Cerebellar cortex (tissue), 1 donor: ENCODE data around the gene KSR1.
A peak's percentile ranks its signal among the peaks of the same experiment; 100 is the strongest.

ENCODE experiments used
- DNase-seq: peaks from one replicate; pipeline ENCODE4 v3.0.0-alpha.2; 2015; ENCODE audit warnings: low spot score

Gene KSR1

DNA sequence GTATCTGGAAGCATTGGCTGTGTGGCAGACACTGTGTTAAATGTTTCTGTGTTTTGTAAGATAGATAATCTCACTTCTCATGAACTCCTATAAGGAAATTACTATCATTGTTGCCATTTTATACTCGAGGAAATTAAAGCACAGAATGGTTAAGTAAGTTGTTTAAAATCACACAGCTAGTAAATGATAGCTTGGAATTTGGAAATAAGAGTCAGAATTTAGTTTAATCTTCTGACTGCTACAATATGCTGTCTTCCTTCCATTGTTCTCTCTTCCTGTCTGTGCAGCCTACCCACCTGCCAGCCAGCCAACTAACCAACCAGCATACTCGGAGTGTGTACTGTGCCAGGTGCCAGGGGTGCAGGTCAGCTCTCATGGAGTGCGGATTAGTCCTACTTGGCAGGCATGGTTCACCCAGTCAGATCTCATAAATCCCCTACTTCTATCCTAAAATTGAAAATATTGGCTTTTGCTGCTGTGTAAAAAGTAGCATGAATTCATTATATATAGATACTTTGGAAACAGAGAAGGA, 94.8 kb downstream of the KSR1 start:
- peak; percentile 86 for DNase-seq

DNA sequence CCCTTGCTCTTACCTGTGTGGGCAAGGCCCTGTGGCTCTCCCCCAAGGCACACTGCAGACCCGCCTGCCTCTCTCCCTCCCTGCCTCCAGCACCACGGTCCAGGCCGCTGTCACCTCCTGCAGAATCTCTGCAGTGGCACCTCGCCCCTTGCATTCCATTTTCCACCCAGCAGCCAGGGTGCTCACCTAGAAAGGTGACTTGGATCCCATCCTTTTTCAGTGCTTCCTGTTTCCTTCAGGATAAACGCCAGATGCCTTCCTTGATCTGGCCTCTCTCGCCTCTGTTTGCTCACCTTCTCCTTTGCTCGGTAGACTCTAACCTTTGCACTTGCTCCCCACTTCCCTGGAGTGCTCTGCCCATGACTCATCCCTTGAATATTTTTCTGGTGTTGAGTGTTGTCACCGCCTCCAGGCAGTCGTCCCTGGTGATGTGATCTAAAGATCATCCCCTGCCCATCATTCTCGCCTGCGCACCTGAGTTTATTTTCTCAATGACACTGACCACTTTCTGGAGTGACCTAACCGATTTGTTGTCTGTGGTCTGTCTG, 95.5 kb downstream of the KSR1 start:
- no peak for DNase-seq

GRCh38 chr17:27552276-27552732, 96.1 kb downstream of the KSR1 start:
- no peak for DNase-seq

GRCh38 chr17:27553019-27553511, 96.8 kb downstream of the KSR1 start:
- DNase-seq = no peak

DNA sequence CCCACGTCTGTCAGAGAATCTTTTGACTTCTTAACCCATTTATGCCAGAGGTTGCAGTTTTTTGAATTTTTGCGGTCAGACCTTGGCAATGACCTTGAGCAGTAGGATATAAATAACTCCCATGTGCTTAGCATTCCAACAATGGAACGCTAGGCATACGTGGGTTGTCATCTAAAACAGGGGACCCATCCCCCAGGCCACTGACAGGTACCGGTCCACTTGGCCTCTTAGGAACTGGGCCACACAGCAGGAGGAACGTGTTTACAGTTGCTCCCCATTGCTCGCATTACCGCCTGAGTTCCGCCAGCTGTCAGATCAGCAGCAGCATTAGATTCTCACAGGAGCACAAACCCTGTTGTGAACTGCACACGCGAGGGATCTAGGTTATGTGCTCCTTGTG, 97.9 kb downstream of the KSR1 start:
- no peak for DNase-seq

DNA sequence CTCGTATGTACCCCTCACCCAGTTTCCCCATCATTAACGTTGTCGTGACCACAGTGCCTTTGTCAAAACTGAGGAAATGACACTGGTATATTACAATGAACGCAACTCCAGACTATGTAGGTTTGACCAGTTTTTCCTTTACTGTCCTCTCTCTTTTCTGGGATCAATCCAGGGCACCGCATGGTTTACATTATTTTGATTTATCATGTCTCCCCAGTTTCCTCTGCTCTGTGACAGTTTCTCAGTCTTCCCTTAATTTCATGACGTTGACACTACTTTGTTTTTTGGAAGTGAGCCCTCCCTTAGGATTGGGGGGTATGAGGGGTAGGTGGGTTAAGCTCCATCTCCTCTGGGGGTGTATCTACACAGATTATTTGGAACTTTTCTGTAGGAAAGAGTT, 98.7 kb downstream of the KSR1 start:
- DNase-seq = no peak

DNA sequence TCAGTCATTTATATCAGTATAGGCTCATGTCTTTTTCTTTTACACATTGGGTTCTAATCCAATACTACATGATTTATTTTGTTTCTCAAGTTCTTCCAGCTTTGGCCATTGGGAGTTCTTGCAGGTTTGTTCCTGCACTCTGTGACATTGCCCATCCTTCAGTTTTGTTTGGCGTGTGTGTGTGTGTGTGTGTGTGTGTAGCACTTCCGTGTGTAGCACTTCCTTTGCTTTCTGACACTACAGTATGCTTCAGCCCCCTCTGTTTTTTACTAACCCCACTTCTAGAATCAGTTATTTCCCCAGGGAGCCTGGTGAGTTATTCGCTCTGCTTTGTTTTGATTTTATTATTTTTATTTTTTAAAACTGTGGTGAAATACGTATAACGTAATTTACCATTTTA, 99.1 kb downstream of the KSR1 start:
- DNase-seq = no peak

DNA sequence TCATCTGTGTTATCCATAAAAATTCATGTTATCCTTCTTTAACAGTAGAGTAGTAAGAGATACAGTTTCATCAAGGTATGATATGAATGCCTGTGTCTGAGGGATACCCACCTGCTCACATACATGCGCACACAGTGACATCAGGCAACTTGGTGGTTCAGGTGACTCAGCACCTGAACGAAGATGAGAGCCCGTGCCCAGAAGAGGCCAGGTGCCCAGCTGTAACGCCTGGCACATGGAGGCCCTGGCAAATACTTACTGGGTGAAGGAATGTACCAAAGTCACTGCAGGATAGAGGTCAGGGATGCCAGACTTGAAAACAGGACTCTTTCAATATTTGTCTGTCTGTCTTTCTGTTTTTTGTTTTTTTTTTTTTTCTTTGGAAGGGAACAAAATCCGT, 102.1 kb downstream of the KSR1 start:
- DNase-seq = no peak

DNA sequence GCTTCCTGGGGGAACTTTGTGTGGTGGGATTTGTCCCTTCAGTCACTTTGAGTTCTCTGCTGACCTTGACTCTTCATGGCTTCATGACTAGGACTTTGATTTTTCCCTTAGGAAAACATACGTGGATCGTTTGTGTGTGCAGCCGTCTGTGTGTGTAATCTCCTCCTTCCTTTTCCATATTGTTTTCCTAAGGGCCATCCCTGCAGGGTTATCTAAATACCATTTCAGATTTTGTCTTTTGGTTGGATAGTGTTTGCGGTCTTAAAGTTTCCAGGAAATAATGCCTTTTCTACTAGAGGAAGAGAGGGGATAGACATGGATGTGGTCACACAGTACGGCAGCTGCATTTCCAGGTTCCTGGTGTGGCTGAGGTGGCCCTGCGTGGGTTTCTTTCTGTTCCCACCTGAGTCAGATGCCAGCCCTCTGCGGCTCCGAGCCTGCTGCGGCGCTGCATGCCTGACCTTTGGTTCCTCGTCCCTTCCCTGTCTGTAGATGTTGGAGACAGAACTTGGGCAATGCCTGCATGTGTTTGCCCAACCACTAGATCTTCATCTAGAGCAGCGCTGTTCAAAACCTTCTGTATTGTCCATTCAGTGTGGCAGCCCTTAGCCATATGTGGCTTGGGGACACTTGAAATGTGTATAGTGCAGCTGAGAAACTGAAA, 102.7 kb downstream of the KSR1 start:
- DNase-seq = no peak

DNA sequence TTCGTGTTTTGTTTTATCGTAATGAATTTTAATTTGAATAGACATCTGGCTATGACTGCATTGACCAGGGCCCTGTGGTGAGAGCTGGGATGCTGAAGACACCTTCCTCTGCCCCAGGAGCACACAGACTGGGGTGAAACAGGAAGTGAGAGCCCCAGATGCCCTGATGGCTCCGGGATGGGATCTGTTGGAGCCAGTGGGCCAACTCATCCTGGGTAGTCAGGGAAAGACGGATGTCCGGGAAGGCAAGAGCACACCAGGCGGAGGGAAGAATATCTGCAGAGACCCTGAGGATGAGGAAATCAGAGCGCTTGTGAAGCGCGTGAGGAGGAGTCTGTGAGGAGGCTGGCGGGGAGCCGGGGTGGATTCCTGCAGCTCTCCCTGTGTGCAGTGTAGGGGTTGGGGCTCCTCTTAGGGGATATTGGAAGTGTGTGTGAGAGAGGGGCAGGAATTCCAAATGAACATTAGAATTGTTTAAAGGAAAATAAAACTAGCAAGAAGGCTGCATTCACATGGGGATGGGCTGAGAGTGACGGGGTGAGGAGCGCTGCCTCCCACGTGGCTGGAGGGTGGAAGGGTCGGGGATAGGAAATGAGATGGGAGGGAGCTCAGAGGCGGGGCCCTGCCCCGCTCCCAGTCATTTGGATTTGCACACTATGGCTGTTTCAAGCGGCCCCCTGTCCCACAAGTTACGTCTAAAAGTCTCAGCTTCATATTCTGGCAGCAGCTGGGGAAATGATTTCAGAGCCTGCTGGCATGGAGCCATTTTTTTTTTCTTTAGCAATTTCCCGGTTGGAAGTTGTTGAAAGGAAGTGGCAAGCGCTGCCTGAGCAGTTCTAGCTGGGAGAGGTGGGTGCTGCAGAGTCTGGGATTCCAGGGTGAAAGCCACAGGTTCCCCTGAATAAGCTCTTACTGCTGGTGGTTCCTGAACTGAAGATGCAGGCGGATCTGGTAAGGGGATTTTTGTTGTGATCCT, 103.5 kb downstream of the KSR1 start:
- DNase-seq = no peak

DNA sequence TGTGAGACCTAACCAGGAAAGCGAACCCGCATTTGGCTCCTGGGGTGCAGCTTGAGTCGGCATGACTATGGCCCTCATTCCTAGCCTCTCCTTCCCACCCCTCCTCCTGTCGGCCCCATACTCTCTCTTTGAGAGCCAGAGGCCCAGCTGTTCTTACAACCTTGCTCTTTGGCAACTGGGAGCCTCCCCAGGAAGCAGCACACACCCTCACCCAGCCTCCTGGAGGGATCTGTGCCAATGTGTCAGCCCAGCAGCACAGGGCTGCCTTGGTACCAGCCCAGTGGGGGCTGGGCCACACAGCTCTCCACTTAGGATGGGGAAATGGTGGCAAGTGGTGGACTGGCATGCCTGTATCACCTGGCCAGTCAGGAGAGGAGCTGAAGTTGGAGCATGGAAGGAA, 104.4 kb downstream of the KSR1 start:
- DNase-seq = no peak

DNA sequence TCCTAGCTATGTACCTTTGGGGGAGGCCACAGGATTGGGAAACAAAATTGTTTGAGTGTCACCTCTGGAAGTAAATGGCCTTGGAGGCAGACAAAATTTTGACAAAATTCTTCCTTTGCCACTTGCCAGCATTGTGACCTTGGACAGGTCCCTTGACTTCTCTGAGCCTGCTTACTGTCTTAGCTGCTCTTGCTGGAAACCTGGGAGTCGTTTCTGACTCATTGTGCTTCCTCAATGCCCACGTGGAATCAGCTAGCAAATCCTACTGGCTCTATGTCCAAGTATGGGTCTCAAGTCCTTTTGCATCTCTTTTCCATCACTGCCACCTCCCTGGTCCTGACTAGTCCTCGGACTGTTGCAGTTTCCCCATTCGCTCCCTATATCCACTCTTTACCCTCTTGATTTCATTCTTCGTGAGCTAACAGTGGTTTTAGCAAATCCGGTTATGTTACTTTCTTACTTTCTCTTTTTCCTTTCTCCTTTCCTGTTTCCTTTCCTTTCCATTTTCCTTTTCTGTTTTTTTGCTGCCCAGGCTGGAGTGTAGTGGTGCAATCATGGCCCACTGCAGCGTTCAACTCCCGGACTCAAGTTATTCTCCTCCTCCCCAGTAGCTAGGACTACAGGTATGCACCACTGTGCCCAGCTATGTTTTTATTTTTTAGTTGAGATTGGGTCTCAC, 106.7 kb downstream of the KSR1 start:
- DNase-seq = no peak

DNA sequence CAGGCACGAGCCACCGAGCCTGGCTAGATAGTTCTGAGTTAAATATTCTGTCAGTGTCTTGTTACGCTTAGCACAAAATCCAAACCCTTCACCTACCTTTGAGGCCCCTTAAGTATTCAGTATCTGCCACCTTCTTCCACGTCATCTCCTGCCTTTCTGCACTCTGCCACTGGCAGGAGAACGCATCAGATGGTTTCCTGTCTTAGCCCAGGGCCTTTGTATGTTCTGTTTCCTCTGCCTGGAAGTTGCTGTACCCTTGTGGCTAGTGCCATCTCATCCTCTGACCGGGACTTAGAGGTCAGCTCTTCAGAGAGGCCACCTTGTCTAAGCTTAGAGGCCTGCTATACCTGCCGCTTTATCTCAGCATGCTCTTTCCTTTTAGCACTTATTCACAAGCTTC, 107.3 kb downstream of the KSR1 start:
- DNase-seq = no peak

DNA sequence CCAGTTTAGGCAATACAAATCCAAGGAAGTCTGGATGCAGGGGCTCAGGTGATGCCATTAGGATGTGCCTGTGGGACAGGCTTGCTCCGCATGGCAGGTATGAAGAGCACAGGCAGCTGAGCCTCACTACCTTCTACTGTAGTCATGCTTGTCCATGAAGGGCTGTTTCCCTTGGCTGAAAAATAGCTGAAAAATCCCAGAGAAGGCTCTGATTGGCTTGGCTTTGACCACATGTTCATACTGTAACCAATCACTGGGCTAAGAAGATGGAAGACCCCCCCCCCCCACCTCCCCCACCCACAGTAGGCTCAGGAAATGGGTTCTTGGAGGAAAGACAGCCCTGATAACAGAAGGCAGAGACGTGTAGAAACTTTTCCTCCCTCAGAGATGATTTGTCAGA, 108.2 kb downstream of the KSR1 start:
- no peak for DNase-seq

- no peak for DNase-seq
These were observed 109.8 kb downstream of the KSR1 start for GRCh38 chr17:27565874-27566670.

DNA sequence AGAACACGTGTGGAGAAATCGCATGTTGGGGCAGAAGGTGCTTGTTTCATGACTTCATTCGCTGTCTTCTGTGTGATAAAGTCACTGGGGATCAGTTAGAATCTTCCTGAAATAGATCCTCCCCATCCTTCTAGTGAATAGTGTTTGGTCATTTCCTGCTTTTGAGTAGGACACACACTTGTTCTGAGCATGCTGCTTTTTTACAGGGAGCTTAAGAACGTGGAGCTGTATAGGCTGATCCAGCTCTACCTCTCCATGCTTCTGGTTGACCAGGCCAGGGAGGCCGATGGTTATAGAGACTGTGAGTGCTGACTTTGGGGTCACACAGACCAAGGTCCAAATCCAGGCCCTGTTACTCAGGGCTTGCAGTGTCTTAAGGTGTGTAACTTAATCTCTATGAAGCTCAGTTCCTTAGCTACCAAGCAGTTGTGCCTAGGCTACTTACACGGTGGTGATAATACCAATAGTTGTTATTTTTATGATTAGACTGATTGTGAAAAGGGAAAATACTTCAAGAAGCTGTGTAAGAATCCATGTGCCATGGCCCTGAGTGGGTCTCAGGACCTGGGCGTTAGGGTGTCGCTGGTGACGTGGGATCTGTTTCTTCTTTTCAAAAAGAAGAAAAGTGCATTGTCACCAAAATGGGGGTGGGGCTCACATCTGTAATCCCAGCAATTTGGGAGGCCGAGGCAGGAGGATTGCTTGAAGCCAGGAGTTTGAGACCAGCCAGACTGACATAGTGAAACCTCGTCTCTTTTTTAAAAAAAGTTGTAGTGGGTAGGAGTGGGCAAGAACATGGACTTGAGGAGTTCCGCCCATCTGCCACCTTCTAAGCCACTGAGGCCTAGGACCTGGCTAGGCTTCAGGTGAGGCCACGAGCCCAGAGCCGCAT, 110.7 kb downstream of the KSR1 start:
- DNase-seq = no peak

DNA sequence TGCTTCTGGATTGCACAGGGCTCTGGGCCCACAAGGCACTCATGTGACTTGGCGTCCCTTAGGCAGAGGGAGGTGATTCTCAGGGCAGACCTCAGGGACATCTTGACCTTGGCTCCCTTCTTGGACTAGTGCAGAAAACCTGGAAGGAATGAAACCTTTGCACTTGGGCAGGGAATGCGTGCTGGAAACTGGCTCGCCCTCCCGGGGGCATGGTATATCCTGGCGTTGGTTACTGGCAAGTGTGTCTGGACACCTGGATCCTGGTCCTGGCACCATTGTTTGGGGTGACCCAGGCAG, 111.3 kb downstream of the KSR1 start:
- no peak for DNase-seq

DNA sequence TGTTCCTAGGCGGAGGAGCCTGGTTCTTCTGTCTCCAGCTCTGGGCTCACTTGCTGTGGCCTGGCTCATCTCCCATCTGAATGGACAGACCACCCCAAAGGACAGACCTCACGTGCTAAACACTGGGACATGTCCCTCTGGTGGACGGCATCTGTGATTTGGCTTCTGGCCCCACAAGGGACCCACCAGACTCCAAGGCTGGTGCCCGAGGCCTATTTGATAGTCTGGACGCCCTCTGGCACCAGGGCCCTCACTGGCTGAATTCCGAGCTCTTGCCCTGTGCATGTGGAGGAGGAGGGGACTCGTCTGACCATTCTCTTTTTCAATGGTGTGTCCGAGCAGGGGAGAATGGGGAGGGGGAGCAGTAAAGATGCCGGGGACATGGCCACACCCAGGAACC, 112.0 kb downstream of the KSR1 start:
- no peak for DNase-seq

GRCh38 chr17:27568811-27569210, 112.6 kb downstream of the KSR1 start:
- DNase-seq = no peak

- peak; percentile 3 for DNase-seq
These were observed 113.0 kb downstream of the KSR1 start for GRCh38 chr17:27569257-27569722.
